Measurements from ENCODE around the gene SWI5. TPM values are rescaled to one million over a fixed set of nuclear protein-coding genes. Genes with fewer than 3 reads are reported as not detected.
A peak's percentile ranks its signal among the peaks of the same experiment; 100 is the strongest.

Gene SWI5
- total and polyA plus RNA-seq, 9 of the 15 experiments (the other 6 are each of a cell fraction or from before 2014, with no cell fraction given), result 62.8 to 133 (median 95.9) TPM

DNA sequence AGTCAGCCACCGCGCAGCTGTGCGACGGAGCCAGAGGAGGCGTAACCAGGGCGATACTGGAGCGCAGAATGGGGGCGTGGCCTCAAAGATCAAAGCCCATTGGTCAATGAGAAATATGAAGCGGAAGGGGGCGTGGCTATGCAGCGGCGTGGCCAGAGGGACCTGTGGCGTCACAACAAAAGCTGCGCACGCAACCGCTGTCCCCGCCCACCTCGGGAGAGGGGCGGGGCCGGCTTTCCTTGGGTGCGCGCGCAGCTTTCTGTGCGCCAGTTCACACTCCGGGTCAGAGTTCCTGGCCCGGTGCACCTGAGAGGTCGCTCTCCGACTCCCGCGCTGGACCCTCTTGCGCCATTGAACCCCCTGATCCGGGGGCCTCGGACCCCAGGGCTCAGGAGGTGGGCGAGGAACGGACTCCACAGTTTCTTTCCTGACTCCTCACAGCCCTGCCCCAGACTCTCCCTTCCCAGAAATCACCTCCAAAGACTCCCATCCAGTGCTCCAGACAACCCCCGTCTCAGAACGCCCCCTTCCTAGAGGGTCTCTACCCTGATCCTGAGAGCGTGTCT, at the start of gene SWI5 (continued):
- TF ChIP-seq, protein P1, sequence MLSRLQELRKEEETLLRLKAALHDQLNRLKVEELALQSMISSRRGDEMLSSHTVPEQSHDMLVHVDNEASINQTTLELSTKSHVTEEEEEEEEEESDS (CRISPR knock-in tag; IDR thresholded peaks at IDR 0.05), result no peak
- TF ChIP-seq, protein P2, sequence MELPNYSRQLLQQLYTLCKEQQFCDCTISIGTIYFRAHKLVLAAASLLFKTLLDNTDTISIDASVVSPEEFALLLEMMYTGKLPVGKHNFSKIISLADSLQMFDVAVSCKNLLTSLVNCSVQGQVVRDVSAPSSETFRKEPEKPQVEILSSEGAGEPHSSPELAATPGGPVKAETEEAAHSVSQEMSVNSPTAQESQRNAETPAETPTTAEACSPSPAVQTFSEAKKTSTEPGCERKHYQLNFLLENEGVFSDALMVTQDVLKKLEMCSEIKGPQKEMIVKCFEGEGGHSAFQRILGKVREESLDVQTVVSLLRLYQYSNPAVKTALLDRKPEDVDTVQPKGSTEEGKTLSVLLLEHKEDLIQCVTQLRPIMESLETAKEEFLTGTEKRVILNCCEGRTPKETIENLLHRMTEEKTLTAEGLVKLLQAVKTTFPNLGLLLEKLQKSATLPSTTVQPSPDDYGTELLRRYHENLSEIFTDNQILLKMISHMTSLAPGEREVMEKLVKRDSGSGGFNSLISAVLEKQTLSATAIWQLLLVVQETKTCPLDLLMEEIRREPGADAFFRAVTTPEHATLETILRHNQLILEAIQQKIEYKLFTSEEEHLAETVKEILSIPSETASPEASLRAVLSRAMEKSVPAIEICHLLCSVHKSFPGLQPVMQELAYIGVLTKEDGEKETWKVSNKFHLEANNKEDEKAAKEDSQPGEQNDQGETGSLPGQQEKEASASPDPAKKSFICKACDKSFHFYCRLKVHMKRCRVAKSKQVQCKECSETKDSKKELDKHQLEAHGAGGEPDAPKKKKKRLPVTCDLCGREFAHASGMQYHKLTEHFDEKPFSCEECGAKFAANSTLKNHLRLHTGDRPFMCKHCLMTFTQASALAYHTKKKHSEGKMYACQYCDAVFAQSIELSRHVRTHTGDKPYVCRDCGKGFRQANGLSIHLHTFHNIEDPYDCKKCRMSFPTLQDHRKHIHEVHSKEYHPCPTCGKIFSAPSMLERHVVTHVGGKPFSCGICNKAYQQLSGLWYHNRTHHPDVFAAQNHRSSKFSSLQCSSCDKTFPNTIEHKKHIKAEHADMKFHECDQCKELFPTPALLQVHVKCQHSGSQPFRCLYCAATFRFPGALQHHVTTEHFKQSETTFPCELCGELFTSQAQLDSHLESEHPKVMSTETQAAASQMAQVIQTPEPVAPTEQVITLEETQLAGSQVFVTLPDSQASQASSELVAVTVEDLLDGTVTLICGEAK (IDR thresholded peaks at IDR 0.05), result no peak
- TF ChIP-seq, protein P2 (CRISPR knock-in tag; IDR thresholded peaks at IDR 0.05), result no peak
- TF ChIP-seq HSF4 (CRISPR knock-in tag; IDR thresholded peaks at IDR 0.05; ENCODE audit: borderline replicate concordance) (no peak), HDAC8 (tag; IDR thresholded peaks at IDR 0.05) (no peak), E2F1 (CRISPR knock-in tag; IDR thresholded peaks at IDR 0.05) (peak; percentile 11; the same call in 1 of the 2 replicates), ZNF274 (IDR thresholded peaks at IDR 0.05; ENCODE audit: borderline replicate concordance, low read depth, low read length) (no peak), MED1 (CRISPR knock-in tag; IDR thresholded peaks at IDR 0.05; ENCODE audit: borderline replicate concordance) (no peak), MTA2 (IDR thresholded peaks at IDR 0.05; ENCODE audit: low read depth) (no peak), ZNF655 (CRISPR knock-in tag; IDR thresholded peaks at IDR 0.05) (no peak), SRSF9 (IDR thresholded peaks at IDR 0.05; ENCODE audit: borderline replicate concordance, low read depth, low read length) (no peak), L3MBTL2 (IDR thresholded peaks at IDR 0.05) (no peak), POLR2AphosphoS2 (IDR thresholded peaks at IDR 0.05; ENCODE audit: low read length) (peak; percentile 71; the same call in 1 of the 2 replicates), ZNF3 (CRISPR knock-in tag; IDR thresholded peaks at IDR 0.05) (no peak), POLR3A (IDR thresholded peaks at IDR 0.05; ENCODE audit: borderline replicate concordance, extremely low read depth, insufficient read depth, insufficient read length) (no peak), RCOR1 (IDR thresholded peaks at IDR 0.05; ENCODE audit: borderline replicate concordance in 1 of 2, low read depth in 2 of 2, low read length in 2 of 2) (no peak; a peak in 1 of 4 replicates)
